Mucosa of descending colon (tissue), 3 donors: Measurements from ENCODE around the gene SLC4A1. TPM values are rescaled to one million over a fixed set of nuclear protein-coding genes. Genes with fewer than 3 reads are reported as not detected.
A peak's percentile ranks its signal among the peaks of the same experiment; 100 is the strongest.

Source experiments
- ATAC-seq: fragments of 200-7000 bp; cut with Tn5 transposase; one replicate; pipeline ENCODE4 v1.9.1; 2020; ENCODE audit warnings: mild to moderate bottlenecking, moderate library complexity
- DNase-seq, 3 donors: peaks; one replicate each; pipeline ENCODE4 v3.0.0-alpha.2; 2020
- H3K36me3 ChIP-seq: fragments of 200-600 bp; one replicate; pipeline ENCODE4 v1.8.0; 2021; ENCODE audit warnings: low read depth, mild to moderate bottlenecking
- H3K4me1 ChIP-seq: fragments of 200-600 bp; one replicate; pipeline ENCODE4 v1.8.0; 2021; ENCODE audit warnings: low read depth, mild to moderate bottlenecking
- H3K4me3 ChIP-seq: fragments of 200-600 bp; one replicate; pipeline ENCODE4 v1.8.0; 2021; ENCODE audit warnings: mild to moderate bottlenecking
- H3K9me3 ChIP-seq: fragments of 200-600 bp; one replicate; pipeline ENCODE4 v1.8.0; 2021; ENCODE audit warnings: mild to moderate bottlenecking
- intact Hi-C, 2 donors: fragments of 100-400 bp; cut with DNase I in 1 of 2; cut with micrococcal nuclease in 1 of 2; formaldehyde crosslinking; loops; one replicate each; pipeline versions ENCODE4 v1.11.0 to v1.11.1; 2022; cut with DNase I, micrococcal nuclease
- long read RNA-seq, 2 donors: library from polyadenylated mRNA; unstranded; transcript quantifications; one replicate each; pipeline ENCODE4 v2.0.0, GENCODE V29; 2019 to 2021
- total RNA-seq, 3 donors: library from RNA; stranded (reverse); fragmentation: NEBNext Ultra II Directional in 2 of 3; extraction: Animal tissue kit (Norgen Biotek cat#: 25700) in 2 of 3; gene quantifications; one replicate each; pipeline versions ENCODE4 v1.2.1 to v1.2.4, GENCODE V29; 2021 to 2023
- TF ChIP-seq, protein P1 (sequence below): fragments of 200-600 bp; IDR thresholded peaks from one replicate; pipeline ENCODE4 v1.8.0; 2022; ENCODE audit warnings: antibody characterized with exemption, mild to moderate bottlenecking
- donor health status: DM: no; HTN: no; CAD: no; lungs with moderate emphysema.
- donor health status: DM: no; HTN: no; CAD: no.
- donor health status: DM: no; HTN: yes; CAD: no.

SLC4A1 gene
- not detected for total RNA-seq
- long read RNA-seq, donor 1, result 0 reads
- long read RNA-seq, donor 2, result 0 reads

DNA sequence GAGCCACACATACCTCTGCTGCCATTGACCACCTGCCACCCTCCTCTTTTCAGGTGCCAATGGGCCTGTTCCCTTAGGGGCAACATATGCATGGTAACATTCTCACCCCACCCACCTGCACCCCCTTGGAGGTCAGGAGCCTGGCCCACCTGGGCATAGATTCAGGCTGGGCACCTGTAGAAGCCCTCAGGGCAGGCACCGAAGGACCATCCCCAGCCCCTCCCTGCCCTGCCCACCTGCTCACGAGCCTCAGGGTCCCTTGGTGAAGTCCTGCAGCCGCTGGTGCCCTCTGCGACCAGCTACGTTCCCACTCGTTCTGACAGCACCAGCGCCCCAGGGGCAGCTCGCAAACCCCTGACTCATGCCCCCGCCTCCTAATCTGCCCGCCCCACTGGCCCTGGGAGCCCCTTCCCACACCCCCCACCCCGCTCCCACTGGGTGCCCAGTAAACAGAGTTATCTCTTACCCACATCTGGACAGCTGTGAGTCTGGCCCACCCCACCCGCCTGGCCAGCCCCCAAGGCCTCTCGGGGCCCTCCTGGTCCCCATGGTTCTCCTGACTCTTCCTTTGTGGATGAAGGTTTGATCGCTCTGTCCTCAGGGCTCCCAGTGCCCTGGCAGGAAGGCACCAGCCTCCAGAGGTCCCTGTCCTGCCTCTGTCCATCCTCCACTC is at the start of gene SLC4A1:
TSS of gene SLC4A1 (minus strand) at position 318 of the 673 bp plus-strand sequence. CDS start 5,269 bp downstream, outside the sequence.
- ATAC-seq, result no peak
- no peaks in the 10 kb centered on the region for H3K36me3 ChIP-seq
- no peak for DNase-seq
- intact Hi-C loops, result no loop called here
- H3K9me3 ChIP-seq, result no peaks in the 10 kb centered on the region
- TF ChIP-seq, protein P1, sequence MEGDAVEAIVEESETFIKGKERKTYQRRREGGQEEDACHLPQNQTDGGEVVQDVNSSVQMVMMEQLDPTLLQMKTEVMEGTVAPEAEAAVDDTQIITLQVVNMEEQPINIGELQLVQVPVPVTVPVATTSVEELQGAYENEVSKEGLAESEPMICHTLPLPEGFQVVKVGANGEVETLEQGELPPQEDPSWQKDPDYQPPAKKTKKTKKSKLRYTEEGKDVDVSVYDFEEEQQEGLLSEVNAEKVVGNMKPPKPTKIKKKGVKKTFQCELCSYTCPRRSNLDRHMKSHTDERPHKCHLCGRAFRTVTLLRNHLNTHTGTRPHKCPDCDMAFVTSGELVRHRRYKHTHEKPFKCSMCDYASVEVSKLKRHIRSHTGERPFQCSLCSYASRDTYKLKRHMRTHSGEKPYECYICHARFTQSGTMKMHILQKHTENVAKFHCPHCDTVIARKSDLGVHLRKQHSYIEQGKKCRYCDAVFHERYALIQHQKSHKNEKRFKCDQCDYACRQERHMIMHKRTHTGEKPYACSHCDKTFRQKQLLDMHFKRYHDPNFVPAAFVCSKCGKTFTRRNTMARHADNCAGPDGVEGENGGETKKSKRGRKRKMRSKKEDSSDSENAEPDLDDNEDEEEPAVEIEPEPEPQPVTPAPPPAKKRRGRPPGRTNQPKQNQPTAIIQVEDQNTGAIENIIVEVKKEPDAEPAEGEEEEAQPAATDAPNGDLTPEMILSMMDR, result no peak
- no peaks in the 10 kb centered on the region for H3K4me1 ChIP-seq
- no peak within 1 kb of the TSS for H3K4me3 ChIP-seq

DNA sequence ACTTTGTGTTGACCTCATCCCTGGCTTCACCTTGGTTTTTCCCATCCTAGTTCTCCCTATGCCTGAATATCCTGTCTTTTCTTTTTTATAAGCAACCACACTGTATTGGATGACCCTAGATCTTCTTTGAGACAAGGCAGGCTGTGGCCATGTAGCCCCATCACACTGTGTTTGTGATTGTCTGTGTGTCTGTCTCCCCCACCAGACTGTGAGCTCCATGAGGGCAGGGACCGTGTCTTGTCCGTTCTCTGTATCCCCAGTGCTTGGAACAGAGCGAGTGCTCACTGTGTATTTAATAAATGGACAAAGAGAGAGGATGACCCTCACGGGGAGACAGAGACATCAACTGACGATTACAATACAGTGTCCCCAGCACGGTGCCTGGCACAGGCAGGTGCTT is 49.6 kb upstream of the SLC4A1 start:
- TF ChIP-seq, protein P1, result no peak
- Histone ChIP-seq H3K4me3 (no peak overlapping the region), H3K36me3 (peaks cover 5% of the 10 kb centered on the region), H3K4me1 (no peaks in the 10 kb centered on the region), H3K9me3 (no peaks in the 10 kb centered on the region)
- intact Hi-C loops, result loop anchor here in 1 of 2 donors (5.0 kb wide), 1 partner anchor 105 kb away; no protein-coding TSS in a partner anchor
- ATAC-seq (no peak), DNase-seq (no peak)

DNA sequence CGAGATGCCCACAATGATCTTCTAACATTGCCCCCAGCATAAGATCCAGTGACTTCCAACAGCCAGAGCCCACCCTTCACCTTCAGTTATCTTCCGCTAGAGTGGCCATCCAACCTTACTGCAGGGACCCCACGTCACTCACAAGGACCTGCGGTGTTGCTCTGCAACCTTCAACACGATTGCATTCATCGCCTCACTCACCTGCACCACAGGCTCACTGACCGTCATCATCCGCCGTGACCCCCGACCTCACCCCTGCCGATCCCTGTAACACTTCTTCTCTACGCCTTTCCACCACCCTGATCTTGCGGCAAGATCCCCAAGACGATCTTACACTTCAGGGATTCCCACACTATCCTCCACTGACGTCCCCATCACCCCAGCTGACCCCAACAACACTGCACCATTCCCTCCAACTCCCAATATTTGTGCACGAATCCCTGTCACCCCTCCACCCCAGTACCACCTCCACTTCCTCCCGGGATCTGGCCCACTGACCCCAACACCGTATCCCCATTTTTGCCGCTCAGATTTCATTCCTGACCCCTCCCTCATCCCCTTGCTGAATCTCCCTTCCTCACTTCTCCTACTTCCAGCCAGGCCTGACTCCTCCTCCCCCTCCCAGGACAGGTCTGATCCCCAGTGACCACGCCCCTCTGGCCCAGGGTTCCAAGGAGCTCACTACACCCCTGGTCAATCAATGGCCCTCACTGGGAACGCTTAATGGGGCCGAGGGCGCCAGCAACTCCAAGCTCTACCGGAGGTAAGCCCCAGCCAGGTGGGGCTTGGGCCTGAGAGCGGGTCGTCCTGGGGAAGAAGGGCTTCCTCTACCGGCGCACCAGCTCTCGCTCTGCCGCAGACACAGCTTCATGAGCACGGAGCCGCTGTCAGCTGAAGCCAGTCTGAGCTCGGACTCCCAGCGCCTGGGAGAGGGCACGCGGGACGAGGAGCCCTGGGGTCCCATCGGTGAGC is 48.1 kb upstream of the SLC4A1 start:
- no peaks in the 10 kb centered on the region for H3K4me1 ChIP-seq
- no peak for DNase-seq
- H3K9me3 ChIP-seq, result no peaks in the 10 kb centered on the region
- no peak for ATAC-seq
- intact Hi-C loops, result loop anchor here in 1 of 2 donors (5.0 kb wide), 1 partner anchor 104 kb away; no protein-coding TSS in a partner anchor
- TF ChIP-seq, protein P1, result no peak
- H3K36me3 ChIP-seq, result peaks cover 5% of the 10 kb centered on the region
- H3K4me3 ChIP-seq, result no peak overlapping the region

DNA sequence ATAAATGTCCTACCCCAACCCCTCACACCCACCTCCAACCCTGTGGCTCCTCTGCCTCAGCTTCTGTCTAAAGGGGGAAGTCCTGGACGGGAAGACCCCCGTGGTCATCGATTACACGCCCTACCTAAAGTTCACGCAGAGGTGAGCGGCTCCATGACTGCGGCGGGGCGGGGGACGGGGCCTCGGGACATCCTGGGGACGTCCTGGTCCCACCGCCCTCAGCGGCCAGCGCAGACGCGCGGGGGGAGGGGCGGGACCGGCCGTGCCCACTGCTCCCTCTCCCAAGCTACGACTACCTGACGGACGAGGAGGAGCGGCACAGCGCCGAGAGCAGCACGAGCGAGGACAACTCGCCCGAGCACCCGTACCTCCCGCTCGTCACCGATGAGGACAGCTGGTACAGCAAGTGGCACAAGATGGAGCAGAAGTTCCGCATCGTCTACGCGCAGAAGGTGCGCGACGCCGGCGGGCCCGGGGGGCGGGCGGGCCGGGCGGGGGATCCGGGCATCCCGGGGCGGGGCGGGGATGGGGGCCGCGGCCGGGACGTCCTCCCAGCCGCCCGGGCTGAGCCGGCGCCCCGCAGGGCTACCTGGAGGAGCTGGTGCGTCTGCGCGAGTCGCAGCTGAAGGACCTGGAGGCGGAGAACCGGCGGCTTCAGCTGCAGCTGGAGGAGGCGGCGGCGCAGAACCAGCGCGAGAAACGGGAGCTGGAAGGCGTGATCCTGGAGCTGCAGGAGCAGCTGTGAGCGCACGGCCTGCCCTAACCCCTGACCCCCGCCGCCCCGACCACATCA is 47.1 kb upstream of the SLC4A1 start:
- intact Hi-C loops, result loop anchor here in 1 of 2 donors (5.0 kb wide), 1 partner anchor 103 kb away; no protein-coding TSS in a partner anchor
- ATAC-seq (peak; percentile 29), DNase-seq (no peak)
- Histone ChIP-seq H3K4me3 (no peak overlapping the region), H3K9me3 (no peaks in the 10 kb centered on the region), H3K36me3 (peaks cover 5% of the 10 kb centered on the region), H3K4me1 (no peaks in the 10 kb centered on the region)
- TF ChIP-seq, protein P1, result no peak

DNA sequence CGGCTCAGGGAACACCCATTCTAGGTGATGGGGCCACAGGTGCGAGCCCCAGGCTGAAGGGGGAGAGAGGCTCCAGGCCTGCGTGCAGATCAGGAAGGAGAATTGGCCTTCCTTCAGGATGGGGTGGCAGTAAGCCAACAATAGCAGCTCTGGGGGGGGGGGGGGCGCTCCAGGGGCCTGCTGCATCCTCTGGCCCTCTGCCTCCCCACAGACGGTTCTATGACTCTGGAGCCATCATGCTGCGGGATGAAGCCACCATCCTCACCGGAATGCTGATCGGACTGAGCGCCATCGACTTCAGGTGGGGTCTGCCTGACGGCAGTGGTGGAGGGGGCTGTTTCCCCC is 46.6 kb upstream of the SLC4A1 start:
- ATAC-seq, result no peak
- no peak for DNase-seq
- Histone ChIP-seq H3K4me1 (no peaks in the 10 kb centered on the region), H3K36me3 (no peaks in the 10 kb centered on the region), H3K9me3 (no peaks in the 10 kb centered on the region), H3K4me3 (no peak overlapping the region)
- TF ChIP-seq, protein P1, result no peak
- intact Hi-C loops, result no loop called here
